Bronchial epithelial cell (primary cell): ENCODE data around the gene GM2A. TPM values are rescaled to one million over a fixed set of nuclear protein-coding genes. Genes with fewer than 3 reads are reported as not detected.

Experiments used
- DNase-seq: peaks from one replicate; pipeline ENCODE4 v3.0.0-alpha.2; 2010; ENCODE audit warnings: low read depth
- FAIRE-seq: peaks from 2 replicates; lab custom pipeline; 2011; peaks lifted over from hg19 to GRCh38; lab: Jason Lieb, UNC
- H3K27me3 ChIP-seq: 2 replicates; pipeline ENCODE4 v1.5.1; 2011; ENCODE audit warnings: low read length; ENCODE audit not compliant: control insufficient read depth, insufficient read depth
- H3K36me3 ChIP-seq: 2 replicates; pipeline ENCODE4 v1.5.1; 2011; ENCODE audit warnings: low read length; ENCODE audit not compliant: control insufficient read depth, insufficient read depth
- H3K4me3 ChIP-seq: 2 replicates; pipeline ENCODE4 v1.5.1; 2011; ENCODE audit warnings: mild to moderate bottlenecking, low read depth, low read length, control low read depth
- CTCF ChIP-seq: IDR thresholded peaks from 2 replicates; pipeline ENCODE4 v1.5.1; 2011; ENCODE audit warnings: mild to moderate bottlenecking, moderate library complexity, low read length, control low read depth, inconsistent platforms; ENCODE audit not compliant: insufficient read depth, severe bottlenecking
- total RNA-seq: library from RNA; depleted of rRNA; stranded (reverse); fragments of >200 nt; gene quantifications from 2 replicates; pipeline ENCODE4 v1.2.1, GENCODE V29; 2014

Gene GM2A
- total RNA-seq, 1 donor from 2014 or later, result 121 TPM

DNA sequence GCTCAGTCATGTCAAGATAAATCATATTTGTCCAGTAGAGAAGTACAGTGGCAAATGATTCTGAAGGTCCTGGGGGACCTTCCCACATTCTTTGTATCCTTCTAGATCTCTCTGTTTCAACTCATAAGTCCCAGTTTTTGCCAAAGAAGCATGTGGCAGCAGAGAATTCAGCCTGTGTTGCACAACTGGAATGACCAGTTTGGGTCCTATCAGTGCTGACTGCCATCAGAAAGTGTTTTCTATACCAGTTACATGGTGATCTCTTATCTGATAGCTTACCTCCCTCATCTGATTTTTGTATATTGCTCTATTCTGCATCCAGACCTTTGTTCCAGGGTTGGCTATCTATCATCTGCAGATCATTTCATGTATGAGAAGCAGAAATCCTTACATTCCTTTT is 21.7 kb downstream of the GM2A start:
- no peak for TF ChIP-seq CTCF
- Histone ChIP-seq H3K4me3 (no peak overlapping the region), H3K36me3 (peaks cover 3% of the 10 kb centered on the region), H3K27me3 (no peaks in the 10 kb centered on the region)
- peak; percentile 57 for DNase-seq
- FAIRE-seq, result no peak

DNA sequence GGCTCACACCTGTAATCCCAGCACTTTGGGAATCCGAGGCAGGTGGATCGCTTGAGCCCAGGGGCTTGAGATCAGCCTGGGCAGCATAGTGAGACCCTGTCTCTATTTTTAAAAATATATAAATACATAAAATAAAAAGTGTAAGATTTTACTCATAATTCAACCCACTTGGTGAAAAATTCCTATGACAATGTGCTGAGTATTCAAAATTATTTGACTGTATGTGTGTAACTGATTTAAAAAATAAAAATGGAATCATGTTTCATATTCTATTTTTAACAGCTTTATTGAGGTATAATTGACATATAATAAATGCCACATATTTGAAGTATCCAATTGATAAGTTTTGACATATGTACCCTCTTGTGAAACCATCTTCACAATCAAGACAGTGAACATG is 22.8 kb downstream of the GM2A start:
- FAIRE-seq (no peak), DNase-seq (no peak)
- no peak for TF ChIP-seq CTCF
- Histone ChIP-seq H3K36me3 (no peaks in the 10 kb centered on the region), H3K4me3 (no peak overlapping the region), H3K27me3 (no peaks in the 10 kb centered on the region)

- Histone ChIP-seq H3K36me3 (no peaks in the 10 kb centered on the region), H3K27me3 (no peaks in the 10 kb centered on the region), H3K4me3 (no peak overlapping the region)
- DNase-seq, result no peak
- no peak for FAIRE-seq
- TF ChIP-seq CTCF, result no peak
These were observed 25.9 kb downstream of the GM2A start for GRCh38 chr5:151278845-151279244.

DNA sequence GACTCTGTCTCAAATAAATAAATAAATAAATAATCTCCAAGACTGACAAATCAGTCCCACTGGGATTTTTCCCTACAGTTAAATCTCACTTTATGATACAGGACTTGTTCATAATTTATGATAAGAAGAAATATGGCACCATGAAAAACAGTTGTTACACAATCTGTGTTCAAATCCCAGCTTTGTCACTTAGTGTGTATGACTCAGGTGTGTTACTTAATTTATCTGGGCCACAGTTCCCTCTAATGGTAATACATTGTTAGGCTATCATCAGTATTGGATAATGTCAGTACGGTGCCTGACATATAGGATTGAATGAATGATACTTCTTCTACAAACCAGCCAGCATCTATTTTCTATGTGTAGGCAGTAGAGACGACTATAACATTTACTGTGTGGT is 27.5 kb downstream of the GM2A start:
- DNase-seq (peak; percentile 68), FAIRE-seq (no peak)
- Histone ChIP-seq H3K4me3 (no peak overlapping the region), H3K36me3 (no peaks in the 10 kb centered on the region), H3K27me3 (no peaks in the 10 kb centered on the region)
- no peak for TF ChIP-seq CTCF

- DNase-seq (no peak), FAIRE-seq (peak; percentile 68)
- Histone ChIP-seq H3K36me3 (no peaks in the 10 kb centered on the region), H3K4me3 (no peak overlapping the region), H3K27me3 (no peaks in the 10 kb centered on the region)
- no peak for TF ChIP-seq CTCF
These were observed 28.1 kb downstream of the GM2A start for GRCh38 chr5:151281001-151281639.
